D721Med (cell line): ENCODE data around the gene PIK3CB.

Experiments used
- DNase-seq: peaks from one replicate; pipeline ENCODE4 v3.0.0; 2011; ENCODE audit warnings: low spot score; ENCODE audit not compliant: insufficient read length
- FAIRE-seq: peaks from 2 replicates; lab custom pipeline; 2011; peaks lifted over from hg19 to GRCh38; lab: Jason Lieb, UNC
- TF ChIP-seq, protein P1 (sequence below): IDR thresholded peaks from 2 replicates; pipeline ENCODE4 v1.5.1; 2012; ENCODE audit warnings: mild to moderate bottlenecking, control low read depth; ENCODE audit not compliant: insufficient read depth; ENCODE audit errors: missing control alignments

Gene PIK3CB

DNA sequence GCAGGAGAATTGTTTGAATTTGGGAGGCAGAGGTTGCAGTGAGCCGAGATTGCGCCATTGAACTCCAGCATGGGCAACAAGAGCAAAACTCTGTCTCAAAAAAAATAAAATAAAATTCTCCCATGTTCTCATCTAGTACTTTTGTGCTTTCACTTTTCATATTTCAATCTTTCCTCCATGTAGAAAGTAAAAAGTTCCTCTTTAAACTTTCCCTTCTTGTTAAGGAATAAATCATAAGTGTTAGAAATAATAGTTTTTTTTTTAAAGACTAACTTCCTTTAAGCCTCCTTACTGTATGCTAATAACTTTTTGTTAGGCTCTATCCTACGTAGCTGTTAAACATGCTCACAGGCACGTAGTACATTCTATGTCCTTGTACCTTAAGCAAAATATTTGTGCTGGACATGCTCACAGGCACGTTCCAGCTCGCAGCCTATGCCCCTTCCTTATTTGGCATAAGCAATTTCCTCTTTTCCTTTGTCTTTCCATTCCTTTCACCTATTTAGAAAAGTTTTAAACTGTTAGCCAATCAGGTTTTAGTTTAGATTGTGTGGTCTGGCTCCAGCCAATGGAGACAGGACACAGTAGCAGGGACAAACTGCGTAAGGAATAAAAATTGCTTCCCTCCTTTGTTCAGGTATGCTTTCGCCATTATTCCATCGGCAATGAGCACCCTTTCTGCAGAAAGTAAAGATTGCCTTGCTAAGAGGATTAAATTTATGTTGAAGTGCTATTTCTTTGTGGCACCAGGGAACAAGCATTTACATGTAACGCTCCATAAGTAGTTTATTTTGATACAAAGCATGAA, 38.9 kb upstream of the PIK3CB start:
- DNase-seq = no peak
- FAIRE-seq = no peak
- TF ChIP-seq, protein P1, sequence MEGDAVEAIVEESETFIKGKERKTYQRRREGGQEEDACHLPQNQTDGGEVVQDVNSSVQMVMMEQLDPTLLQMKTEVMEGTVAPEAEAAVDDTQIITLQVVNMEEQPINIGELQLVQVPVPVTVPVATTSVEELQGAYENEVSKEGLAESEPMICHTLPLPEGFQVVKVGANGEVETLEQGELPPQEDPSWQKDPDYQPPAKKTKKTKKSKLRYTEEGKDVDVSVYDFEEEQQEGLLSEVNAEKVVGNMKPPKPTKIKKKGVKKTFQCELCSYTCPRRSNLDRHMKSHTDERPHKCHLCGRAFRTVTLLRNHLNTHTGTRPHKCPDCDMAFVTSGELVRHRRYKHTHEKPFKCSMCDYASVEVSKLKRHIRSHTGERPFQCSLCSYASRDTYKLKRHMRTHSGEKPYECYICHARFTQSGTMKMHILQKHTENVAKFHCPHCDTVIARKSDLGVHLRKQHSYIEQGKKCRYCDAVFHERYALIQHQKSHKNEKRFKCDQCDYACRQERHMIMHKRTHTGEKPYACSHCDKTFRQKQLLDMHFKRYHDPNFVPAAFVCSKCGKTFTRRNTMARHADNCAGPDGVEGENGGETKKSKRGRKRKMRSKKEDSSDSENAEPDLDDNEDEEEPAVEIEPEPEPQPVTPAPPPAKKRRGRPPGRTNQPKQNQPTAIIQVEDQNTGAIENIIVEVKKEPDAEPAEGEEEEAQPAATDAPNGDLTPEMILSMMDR = no peak

DNA sequence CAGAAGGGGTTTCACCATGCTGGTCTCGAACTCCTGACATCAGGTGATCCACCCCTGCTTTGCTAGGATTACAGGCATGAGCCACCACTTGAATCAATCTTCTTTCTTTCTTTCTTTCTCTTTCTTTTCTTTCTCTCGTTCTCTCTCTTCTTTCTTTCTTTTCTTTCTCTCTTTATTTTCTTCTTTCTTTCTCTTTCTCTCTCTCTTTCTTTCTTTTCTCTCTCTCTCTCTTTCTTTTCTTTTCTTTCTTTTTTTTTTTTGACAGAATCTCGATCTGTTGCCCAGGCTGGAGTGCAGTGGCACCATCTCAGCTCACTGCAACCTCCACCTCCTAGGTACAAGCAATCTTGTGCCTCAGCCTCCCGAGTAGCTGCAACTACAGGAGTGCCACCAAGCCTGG, 37.9 kb upstream of the PIK3CB start:
- TF ChIP-seq, protein P1 = no peak
- DNase-seq (no peak), FAIRE-seq (no peak)

DNA sequence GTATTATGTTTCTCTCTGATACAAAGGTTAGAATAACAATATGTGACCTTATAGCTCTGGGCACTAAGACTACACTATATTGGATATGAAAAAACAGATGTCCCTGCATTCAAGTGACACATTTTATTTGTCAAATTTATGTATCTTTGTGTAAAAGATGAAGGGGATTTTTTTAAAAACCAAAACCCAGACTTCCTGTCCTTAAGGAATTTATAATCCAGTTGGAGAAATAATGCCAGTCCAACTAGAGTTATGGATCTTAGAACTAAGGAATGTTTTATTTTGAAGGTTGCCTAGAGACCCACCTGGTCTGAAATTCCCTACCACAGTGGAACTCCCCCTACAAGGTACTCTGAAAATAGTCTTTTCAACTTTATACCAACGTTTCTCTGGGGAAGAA, 33.3 kb upstream of the PIK3CB start:
- DNase-seq (no peak), FAIRE-seq (no peak)
- TF ChIP-seq, protein P1 = no peak

DNA sequence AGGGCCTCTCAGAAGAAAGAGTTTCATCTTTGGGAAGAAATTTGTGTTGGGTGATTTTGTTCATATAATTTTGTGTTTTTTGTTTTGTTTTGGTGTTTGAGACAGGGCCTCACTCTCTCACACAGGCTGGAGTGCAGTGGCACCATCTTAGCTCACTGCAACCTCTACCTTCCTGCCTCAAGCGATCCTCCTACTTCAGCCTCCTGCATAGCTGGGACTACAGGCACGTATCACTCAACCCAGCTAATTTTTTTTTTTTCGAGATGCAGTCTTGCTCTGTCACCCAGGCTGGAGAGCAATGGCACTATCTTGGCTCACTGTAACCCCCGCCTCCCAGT, 29.0 kb upstream of the PIK3CB start:
- TF ChIP-seq, protein P1 = no peak
- no peak for DNase-seq
- FAIRE-seq = no peak

DNA sequence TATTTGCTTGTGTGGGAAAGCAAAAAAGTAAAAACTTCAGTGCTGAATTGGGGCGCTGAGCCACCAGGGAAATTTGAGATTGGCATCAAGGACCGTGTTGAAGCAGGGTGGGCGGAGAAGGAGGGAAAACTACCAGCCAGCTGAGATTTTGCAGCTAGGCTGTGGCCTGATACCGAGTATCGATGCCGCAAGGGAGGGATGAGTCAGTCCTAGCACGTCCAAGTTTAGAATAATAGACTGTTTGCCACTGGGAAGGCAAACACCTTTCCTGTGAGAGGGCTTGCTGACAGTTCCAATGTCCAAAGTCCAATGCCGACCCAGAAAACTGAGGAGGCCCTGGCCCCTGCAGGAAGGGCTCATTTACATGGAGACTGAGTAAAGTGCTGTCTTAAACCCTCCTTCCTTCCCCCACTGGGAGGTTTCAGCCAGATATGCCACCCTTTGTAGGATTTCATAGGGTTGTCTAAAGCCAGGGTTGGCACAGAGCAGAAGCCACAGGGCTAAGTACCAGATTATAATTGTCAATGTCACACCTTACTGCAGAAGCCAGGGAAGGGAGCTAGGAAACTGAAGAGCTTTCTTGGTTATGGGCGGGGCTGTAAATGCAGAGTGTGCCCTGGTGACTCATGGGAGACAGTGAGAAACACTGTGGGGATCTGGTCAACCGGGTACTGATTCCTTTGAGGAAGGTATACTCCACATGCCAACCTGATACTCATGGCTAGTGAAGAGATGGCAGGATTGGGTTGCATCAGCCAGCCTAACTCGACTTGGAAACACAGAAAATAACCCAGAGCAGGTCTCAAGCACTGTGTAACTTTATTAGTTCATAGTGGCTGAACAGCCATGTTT, 28.4 kb upstream of the PIK3CB start:
- DNase-seq = no peak
- TF ChIP-seq, protein P1 = no peak

DNA sequence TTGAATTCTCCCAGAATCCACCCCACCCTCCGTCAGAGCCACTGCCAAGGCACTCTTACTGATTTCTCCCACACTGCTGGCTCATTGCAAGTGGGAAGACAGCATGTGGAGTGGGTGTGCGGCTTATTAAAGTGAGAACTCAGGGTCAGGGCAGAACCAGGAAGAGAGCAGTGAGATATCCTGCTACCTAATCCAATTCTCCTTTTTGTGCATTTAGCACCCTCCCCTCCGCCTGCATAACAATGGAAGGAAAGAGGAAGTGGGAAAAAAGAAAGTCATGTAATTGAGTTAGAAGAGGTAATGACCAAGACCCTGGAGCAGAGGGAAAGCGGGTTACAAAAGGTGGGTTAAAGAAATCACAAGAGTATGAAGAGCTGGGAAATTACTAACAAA, 27.8 kb upstream of the PIK3CB start:
- TF ChIP-seq, protein P1 = no peak
- no peak for FAIRE-seq
- DNase-seq = no peak

More for the DNA sequence above, 28.4 kb upstream of the PIK3CB start:
- FAIRE-seq = no peak

DNA sequence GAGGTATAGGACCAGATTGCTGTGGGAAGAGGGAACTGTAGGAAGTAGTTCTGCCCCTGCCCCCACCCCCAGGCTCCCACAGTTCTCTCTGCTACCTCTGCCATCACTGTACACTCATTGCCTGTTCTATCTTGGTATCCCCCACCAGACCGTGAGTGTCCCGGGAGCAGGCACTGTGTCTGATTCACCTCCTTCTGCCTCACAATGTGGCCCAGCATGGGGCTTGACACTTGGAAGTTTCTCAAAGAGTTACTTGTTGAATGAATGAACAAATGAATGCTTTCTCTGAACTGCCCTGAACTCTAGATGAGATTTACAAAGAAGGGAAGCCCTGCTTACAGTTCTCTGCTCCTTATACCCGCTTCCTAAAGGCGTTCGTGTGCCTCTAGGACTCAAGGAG, 27.1 kb upstream of the PIK3CB start:
- FAIRE-seq (no peak), DNase-seq (no peak)
- TF ChIP-seq, protein P1 = no peak
